Measurements from ENCODE around the gene RPL27A.
A peak's percentile ranks its signal among the peaks of the same experiment; 100 is the strongest.

The RPL27A gene

DNA sequence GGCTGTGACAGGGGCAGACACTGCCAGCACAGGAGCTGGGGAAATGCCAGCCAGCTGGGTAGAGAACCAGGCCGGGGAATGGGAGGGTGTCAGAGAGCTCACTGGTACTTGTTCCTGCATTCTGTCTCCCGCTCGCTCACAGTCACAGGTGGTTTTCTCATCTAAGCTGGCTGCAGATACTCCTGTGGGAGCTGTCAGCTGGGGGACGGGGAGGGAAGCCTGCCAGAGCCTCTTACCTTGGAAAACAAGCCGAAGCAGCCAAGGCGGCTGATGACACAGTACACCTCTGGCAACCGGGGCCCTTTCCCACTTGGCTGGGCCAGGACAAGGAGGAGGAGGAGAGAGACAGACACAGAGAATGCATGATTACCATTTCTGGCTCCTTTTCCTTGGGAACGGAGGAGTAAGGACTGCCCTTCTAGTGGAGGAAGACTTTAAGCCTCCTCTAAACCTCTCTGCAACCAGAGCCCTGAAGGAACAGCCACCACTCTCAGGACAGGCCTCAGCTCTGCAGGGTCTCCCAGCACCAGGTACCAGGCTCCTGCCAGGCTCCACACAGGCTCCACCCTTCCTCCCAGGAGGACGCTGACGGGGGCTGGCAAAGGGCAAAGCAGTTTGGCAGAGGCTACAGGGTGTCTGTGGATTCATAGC is 25.1 kb downstream of the RPL27A start:
- Histone ChIP-seq H3K4me3 (no peak overlapping the region), H3K36me3 (no peaks in the 10 kb centered on the region), H3K27ac (no peak overlapping the region), H3K9me3 (no peaks in the 10 kb centered on the region), H3K27me3 (no peaks in the 10 kb centered on the region), H3K4me1 (peaks cover 19% of the 10 kb centered on the region), H3K9ac (0 out of 2 replicates have a peak overlapping the region, but pooled peaks have one; percentile 21), H3K4me2 (peak overlapping the region; percentile 22; the same call in 1 of the 2 replicates), H4K20me1 (no peaks in the 10 kb centered on the region)
- no peak for TF ChIP-seq Cebpa-rat (IDR thresholded peaks at IDR 0.05)

GRCh38 chr11:8709002-8709672 is 26.5 kb downstream of the RPL27A start:
- Histone ChIP-seq H3K4me1 (peaks cover 21% of the 10 kb centered on the region), H3K27ac (no peak overlapping the region), H3K9me3 (no peaks in the 10 kb centered on the region), H3K9ac (no peak overlapping the region), H4K20me1 (no peaks in the 10 kb centered on the region), H3K4me2 (peak overlapping the region; percentile 16), H3K4me3 (no peak overlapping the region), H3K36me3 (no peaks in the 10 kb centered on the region), H3K27me3 (no peaks in the 10 kb centered on the region)
- TF ChIP-seq Cebpa-rat (IDR thresholded peaks at IDR 0.05), result no peak

- no peak overlapping the region for H3K27ac ChIP-seq
- peaks cover 27% of the 10 kb centered on the region for H3K4me1 ChIP-seq
- no peak overlapping the region for H3K4me2 ChIP-seq
- no peaks in the 10 kb centered on the region for H3K27me3 ChIP-seq
- no peaks in the 10 kb centered on the region for H3K9me3 ChIP-seq
- H3K9ac ChIP-seq, result no peak overlapping the region
- no peaks in the 10 kb centered on the region for H4K20me1 ChIP-seq
- no peak for TF ChIP-seq Cebpa-rat (IDR thresholded peaks at IDR 0.05)
- H3K4me3 ChIP-seq, result no peak overlapping the region
- no peaks in the 10 kb centered on the region for H3K36me3 ChIP-seq
Measured at GRCh38 chr11:8709777-8710176, 27.2 kb downstream of the RPL27A start.

DNA sequence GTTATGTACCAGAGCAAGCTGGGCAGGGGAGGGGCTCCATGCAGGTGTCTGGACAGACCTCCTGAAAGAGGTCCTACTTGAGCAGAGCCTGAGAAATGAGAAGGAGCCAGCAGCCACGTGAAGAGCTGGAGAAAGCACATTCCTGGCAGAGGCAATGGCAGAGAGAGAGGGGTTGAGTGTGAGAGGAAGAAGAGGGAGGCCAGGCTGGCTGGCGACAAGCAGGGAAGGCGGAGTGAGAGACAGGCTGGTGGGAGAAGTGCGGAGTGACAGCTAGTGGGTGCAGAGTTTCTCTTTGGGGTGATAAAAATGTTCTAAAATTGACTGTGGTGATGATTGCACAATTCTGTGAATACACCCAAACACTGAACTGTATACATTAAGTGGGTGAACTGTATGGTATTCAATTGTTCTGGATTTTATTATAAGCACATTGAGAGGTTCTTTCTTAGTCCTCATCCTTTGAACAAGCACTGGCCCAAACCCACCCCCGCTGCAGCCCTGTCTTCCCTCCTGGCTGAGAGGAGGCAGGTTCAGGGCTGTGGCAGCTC is 29.4 kb downstream of the RPL27A start:
- Histone ChIP-seq H4K20me1 (no peaks in the 10 kb centered on the region), H3K4me2 (no peak overlapping the region), H3K36me3 (no peaks in the 10 kb centered on the region), H3K9ac (no peak overlapping the region), H3K4me1 (peaks cover 43% of the 10 kb centered on the region), H3K9me3 (no peaks in the 10 kb centered on the region), H3K27ac (no peak overlapping the region), H3K27me3 (no peaks in the 10 kb centered on the region), H3K4me3 (no peak overlapping the region)
- TF ChIP-seq Cebpa-rat (IDR thresholded peaks at IDR 0.05), result peak; percentile 30; the same call in 1 of the 2 replicates

DNA sequence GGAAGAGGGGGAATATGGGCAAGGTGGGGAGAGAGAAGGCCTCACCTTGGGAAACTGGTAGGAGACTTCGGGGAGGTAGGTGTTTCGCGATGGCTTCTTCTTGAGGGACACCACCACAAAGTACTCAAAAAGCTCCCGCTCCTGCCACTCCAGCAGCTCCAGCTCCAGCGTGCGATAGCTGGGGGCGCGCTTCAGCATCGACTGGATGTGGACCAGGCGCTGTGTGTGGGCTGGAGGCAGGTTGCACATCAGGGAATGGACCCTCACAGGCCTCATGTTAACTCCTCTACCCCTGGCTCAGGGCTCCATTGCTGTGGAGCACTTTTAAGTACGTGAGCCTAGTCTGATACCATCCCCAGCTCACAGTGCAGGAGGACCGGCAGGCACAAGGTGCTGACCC is 29.9 kb downstream of the RPL27A start:
- Histone ChIP-seq H3K4me3 (no peak overlapping the region), H3K4me2 (no peak overlapping the region), H3K27me3 (no peaks in the 10 kb centered on the region), H3K9ac (no peak overlapping the region), H3K27ac (no peak overlapping the region), H3K9me3 (no peaks in the 10 kb centered on the region), H3K4me1 (peaks cover 42% of the 10 kb centered on the region), H3K36me3 (no peaks in the 10 kb centered on the region), H4K20me1 (no peaks in the 10 kb centered on the region)
- TF ChIP-seq Cebpa-rat (IDR thresholded peaks at IDR 0.05), result no peak

DNA sequence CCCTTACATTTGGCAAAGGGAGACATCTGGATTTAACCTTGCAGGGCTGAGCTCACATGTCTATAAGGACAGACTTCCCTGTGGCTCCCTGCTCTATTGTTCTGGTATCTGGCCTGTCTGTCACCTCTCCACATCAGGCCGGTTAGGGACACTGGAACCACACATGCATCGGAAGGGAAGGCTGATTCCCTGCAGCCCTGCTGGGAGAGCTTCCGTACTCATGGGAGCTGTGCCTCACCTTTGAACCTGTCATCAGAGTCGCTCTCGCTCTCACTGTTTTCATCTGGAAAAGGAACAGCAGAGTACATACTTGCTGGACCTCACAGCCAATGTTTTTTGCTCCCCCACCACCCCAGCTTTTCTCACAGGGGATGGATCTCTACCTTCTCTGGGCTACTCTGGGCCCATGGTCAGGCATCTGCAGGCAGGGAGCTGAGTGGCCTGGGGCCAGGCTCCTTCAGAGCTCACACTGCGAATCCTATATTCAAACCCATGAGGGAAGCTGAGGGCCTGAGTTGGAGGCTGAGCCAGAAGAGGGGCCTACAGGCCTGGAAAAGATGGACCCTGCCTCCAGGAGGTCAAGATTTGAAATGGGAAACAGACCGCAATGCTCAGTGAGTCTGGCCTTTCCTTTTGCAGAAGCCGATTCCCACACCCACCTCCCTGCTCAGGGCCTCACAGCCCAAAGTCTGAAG is 31.3 kb downstream of the RPL27A start:
- Histone ChIP-seq H3K4me3 (no peak overlapping the region), H3K27ac (no peak overlapping the region), H3K36me3 (no peaks in the 10 kb centered on the region), H4K20me1 (no peaks in the 10 kb centered on the region), H3K27me3 (no peaks in the 10 kb centered on the region), H3K9me3 (no peaks in the 10 kb centered on the region), H3K4me2 (peak overlapping the region; percentile 66), H3K4me1 (peaks cover 40% of the 10 kb centered on the region), H3K9ac (no peak overlapping the region)
- no peak for TF ChIP-seq Cebpa-rat (IDR thresholded peaks at IDR 0.05)

DNA sequence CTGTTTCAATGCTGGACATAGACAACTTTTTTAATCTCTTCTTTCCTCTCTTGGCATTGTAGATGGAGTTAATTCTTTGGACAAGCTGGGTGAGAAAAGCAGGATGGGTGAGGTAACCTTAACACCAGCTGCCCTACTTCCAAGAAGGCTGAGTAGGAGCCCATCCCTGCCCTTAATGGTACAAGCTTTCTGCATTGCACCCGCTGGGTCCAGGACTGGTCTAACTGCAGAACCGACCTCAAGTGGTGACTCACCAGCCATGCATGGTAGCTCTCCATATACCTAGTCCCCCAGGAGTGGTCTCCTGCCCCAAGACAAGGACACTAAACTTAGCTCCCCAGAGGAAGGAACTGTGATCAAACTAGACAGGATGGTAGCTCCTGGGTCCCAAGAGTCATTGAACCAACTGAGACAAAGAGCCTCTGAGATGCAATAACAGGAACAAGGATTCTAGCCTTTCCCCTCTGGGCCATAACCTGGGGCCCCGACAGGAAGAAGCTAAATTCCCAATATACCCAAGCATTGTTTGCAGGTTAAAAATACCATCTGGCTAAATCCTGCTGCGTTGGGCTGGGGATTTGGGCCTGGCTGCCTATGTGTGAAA is 32.1 kb downstream of the RPL27A start:
- no peak overlapping the region for H3K9ac ChIP-seq
- TF ChIP-seq Cebpa-rat (IDR thresholded peaks at IDR 0.05), result no peak
- no peak overlapping the region for H3K27ac ChIP-seq
- peaks cover 35% of the 10 kb centered on the region for H3K4me1 ChIP-seq
- H3K36me3 ChIP-seq, result no peaks in the 10 kb centered on the region
- no peaks in the 10 kb centered on the region for H3K9me3 ChIP-seq
- H3K4me3 ChIP-seq, result no peak overlapping the region
- peak overlapping the region; percentile 66 for H3K4me2 ChIP-seq
- H4K20me1 ChIP-seq, result no peaks in the 10 kb centered on the region
- H3K27me3 ChIP-seq, result no peaks in the 10 kb centered on the region

DNA sequence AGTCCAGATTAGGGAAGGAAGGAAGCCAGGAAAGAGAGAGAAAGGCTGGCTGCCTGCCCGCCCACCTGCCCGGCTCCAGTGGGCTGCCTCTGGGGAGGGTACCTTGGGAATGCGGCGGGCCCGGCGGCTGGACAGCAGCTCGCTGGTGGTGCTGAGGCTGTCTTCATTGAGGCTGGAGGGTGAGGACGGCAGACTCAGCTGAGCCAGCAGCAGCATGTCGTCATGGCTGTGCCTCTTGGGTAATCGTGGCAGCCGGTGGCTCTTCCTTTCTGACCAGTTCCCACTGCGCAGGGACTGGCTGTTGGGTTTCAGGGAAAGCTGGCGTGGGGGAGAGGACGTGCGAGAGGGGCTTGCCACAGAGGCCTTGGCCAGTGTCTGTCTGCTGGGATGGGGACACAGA is 32.9 kb downstream of the RPL27A start:
- no peak overlapping the region for H3K9ac ChIP-seq
- no peak; the same call in 1 of the 2 replicates for TF ChIP-seq Cebpa-rat (IDR thresholded peaks at IDR 0.05)
- H3K27ac ChIP-seq, result no peak overlapping the region; the same call in 1 of the 2 replicates
- H4K20me1 ChIP-seq, result no peaks in the 10 kb centered on the region
- H3K4me1 ChIP-seq, result peaks cover 35% of the 10 kb centered on the region
- H3K4me2 ChIP-seq, result peak overlapping the region; percentile 66
- no peak overlapping the region for H3K4me3 ChIP-seq
- H3K9me3 ChIP-seq, result no peaks in the 10 kb centered on the region
- H3K27me3 ChIP-seq, result no peaks in the 10 kb centered on the region
- H3K36me3 ChIP-seq, result no peaks in the 10 kb centered on the region

GRCh38 chr11:8717544-8717875 is 34.9 kb downstream of the RPL27A start:
- no peaks in the 10 kb centered on the region for H4K20me1 ChIP-seq
- H3K4me3 ChIP-seq, result no peak overlapping the region
- no peaks in the 10 kb centered on the region for H3K27me3 ChIP-seq
- peaks cover 42% of the 10 kb centered on the region for H3K4me1 ChIP-seq
- H3K4me2 ChIP-seq, result no peak overlapping the region; the same call in 1 of the 2 replicates
- no peaks in the 10 kb centered on the region for H3K36me3 ChIP-seq
- no peak overlapping the region for H3K27ac ChIP-seq
- no peaks in the 10 kb centered on the region for H3K9me3 ChIP-seq
- TF ChIP-seq Cebpa-rat (IDR thresholded peaks at IDR 0.05), result no peak
- no peak overlapping the region for H3K9ac ChIP-seq

Measured in BLaER1 (cell line).